ENCODE data around the gene PTPN3.

GRCh38 chr9:109517901-109518377 is 19.8 kb upstream of the PTPN3 start:
- TF ChIP-seq CTCF (IDR thresholded peaks at IDR 0.05) (no peak), ZNF302 (CRISPR knock-in tag; IDR thresholded peaks at IDR 0.05) (no peak), POLR2A (IDR thresholded peaks at IDR 0.05; ENCODE audit: low read length) (no peak), ZC3H11A (IDR thresholded peaks at IDR 0.05) (no peak), HMGXB4 (CRISPR knock-in tag; IDR thresholded peaks at IDR 0.05; ENCODE audit: borderline replicate concordance) (no peak), CBX8 (IDR thresholded peaks at IDR 0.05) (no peak)
